SU-DHL-6 (cell line): ENCODE measurements around the gene PCCB.

ENCODE experiments used
- H2AFZ ChIP-seq: fragments of 200-600 bp; sonication (generic); 2 replicates; pipeline ENCODE4 v1.6.1; 2014; ENCODE audit warnings: low read depth, mild to moderate bottlenecking, moderate library complexity, mixed read lengths, antibody characterized with exemption, low read length; ENCODE audit not compliant: severe bottlenecking
- H3F3A ChIP-seq: fragments of 200-600 bp; shearing (Covaris generic); 2 replicates; pipeline ENCODE4 v1.6.0; 2016; ENCODE audit warnings: antibody characterized with exemption, mild to moderate bottlenecking; ENCODE audit not compliant: insufficient read depth
- H3K27ac ChIP-seq: fragments of 200-600 bp; sonication (generic); 2 replicates; pipeline ENCODE4 v1.5.1; 2016; ENCODE audit warnings: low read depth, mild to moderate bottlenecking, low read length, moderate library complexity, mixed read lengths
- H3K27me3 ChIP-seq: fragments of 200-600 bp; sonication (generic), shearing (Covaris generic); 2 replicates; pipeline ENCODE4 v1.6.0; 2014; ENCODE audit warnings: mild to moderate bottlenecking, low read length
- H3K36me3 ChIP-seq: fragments of 200-600 bp; sonication (generic); 2 replicates; pipeline ENCODE4 v1.6.1; 2014; ENCODE audit warnings: mild to moderate bottlenecking, low read length, mixed read lengths
- H3K4me2 ChIP-seq: fragments of 300-600, 200-600 bp; shearing (Covaris generic), sonication (generic); 2 replicates; pipeline ENCODE4 v1.6.0; 2014; ENCODE audit warnings: low read length, low read depth, mild to moderate bottlenecking; ENCODE audit not compliant: poor library complexity, severe bottlenecking
- H3K4me3 ChIP-seq: fragments of 200-600 bp; sonication (generic); 2 replicates; pipeline ENCODE4 v1.5.1; 2014; ENCODE audit warnings: antibody characterized with exemption, low read length, mild to moderate bottlenecking, mixed read lengths; ENCODE audit not compliant: insufficient read depth, poor library complexity, severe bottlenecking
- H3K79me2 ChIP-seq: fragments of 200-600 bp; sonication (generic); 2 replicates; pipeline ENCODE4 v1.6.1; 2014; ENCODE audit warnings: mild to moderate bottlenecking, low read length, moderate library complexity; ENCODE audit not compliant: insufficient read depth
- H3K9ac ChIP-seq: fragments of 200-600 bp; sonication (generic); 2 replicates; pipeline ENCODE4 v1.7.0; 2014; ENCODE audit warnings: mild to moderate bottlenecking, low read length
- H3K9me2 ChIP-seq: fragments of 200-600 bp; sonication (generic); replicated peaks from 2 replicates; pipeline ENCODE4 v1.6.1; 2014; ENCODE audit warnings: low read length; ENCODE audit not compliant: insufficient read depth
- H3K9me3 ChIP-seq: fragments of 200-600 bp; sonication (generic); 2 replicates; pipeline ENCODE4 v1.6.1; 2014; ENCODE audit warnings: low read length, mixed read lengths; ENCODE audit not compliant: insufficient read depth
- H4K20me1 ChIP-seq: fragments of 200-600 bp; sonication (generic); 2 replicates; pipeline ENCODE4 v1.6.1; 2014; ENCODE audit warnings: low read depth, mild to moderate bottlenecking, antibody characterized with exemption, low read length, moderate library complexity, mixed read lengths
- EZH2phosphoT487 ChIP-seq: fragments of 200-600 bp; sonication (generic), shearing (Covaris generic); conservative IDR thresholded peaks from 2 replicates; pipeline ENCODE4 v1.6.1; 2018; ENCODE audit warnings: mild to moderate bottlenecking, antibody characterized with exemption, low read length, moderate library complexity, mixed read lengths
- TF ChIP-seq, protein P1 (sequence below): fragments of 200-600 bp; sonication (generic); IDR thresholded peaks from one replicate; pipeline ENCODE4 v1.5.1; 2017; ENCODE audit warnings: antibody characterized with exemption, mild to moderate bottlenecking, low read length, moderate library complexity; ENCODE audit not compliant: insufficient read depth, poor library complexity, severe bottlenecking

Gene PCCB

DNA sequence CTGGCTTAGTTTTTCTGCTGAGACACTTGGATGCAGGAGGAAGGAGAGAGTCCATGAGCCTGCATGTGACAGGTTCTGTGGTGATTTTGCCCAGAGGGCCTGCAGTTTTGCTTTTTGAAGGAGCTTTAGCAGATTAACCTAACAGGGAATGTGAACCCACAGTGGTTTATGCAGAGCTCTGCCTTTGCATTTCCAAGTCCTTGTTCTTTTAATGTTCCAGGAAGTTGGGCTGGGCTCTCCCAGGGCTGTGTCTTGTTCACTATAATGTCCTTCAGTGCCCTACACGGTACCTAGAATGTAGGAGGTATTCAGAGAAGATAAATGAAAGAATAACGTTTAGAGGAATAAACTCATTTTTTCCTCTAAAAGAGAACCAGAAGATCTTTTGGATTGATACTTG lies 50.3 kb downstream of the PCCB start:
- Histone ChIP-seq H3K9ac (no peak overlapping the region), H3F3A (no peaks in the 10 kb centered on the region), H2AFZ (no peak overlapping the region), H3K4me3 (no peak overlapping the region), H4K20me1 (no peaks in the 10 kb centered on the region), H3K9me2 (no peaks in the 10 kb centered on the region), H3K36me3 (peaks cover 3% of the 10 kb centered on the region; the same call in 1 of the 2 replicates), H3K4me2 (no peak overlapping the region), H3K27me3 (no peaks in the 10 kb centered on the region), H3K9me3 (no peaks in the 10 kb centered on the region), H3K27ac (no peak overlapping the region), H3K79me2 (no peaks in the 10 kb centered on the region)
- no peak for TF ChIP-seq EZH2phosphoT487
- TF ChIP-seq, protein P1, sequence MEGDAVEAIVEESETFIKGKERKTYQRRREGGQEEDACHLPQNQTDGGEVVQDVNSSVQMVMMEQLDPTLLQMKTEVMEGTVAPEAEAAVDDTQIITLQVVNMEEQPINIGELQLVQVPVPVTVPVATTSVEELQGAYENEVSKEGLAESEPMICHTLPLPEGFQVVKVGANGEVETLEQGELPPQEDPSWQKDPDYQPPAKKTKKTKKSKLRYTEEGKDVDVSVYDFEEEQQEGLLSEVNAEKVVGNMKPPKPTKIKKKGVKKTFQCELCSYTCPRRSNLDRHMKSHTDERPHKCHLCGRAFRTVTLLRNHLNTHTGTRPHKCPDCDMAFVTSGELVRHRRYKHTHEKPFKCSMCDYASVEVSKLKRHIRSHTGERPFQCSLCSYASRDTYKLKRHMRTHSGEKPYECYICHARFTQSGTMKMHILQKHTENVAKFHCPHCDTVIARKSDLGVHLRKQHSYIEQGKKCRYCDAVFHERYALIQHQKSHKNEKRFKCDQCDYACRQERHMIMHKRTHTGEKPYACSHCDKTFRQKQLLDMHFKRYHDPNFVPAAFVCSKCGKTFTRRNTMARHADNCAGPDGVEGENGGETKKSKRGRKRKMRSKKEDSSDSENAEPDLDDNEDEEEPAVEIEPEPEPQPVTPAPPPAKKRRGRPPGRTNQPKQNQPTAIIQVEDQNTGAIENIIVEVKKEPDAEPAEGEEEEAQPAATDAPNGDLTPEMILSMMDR, result no peak

DNA sequence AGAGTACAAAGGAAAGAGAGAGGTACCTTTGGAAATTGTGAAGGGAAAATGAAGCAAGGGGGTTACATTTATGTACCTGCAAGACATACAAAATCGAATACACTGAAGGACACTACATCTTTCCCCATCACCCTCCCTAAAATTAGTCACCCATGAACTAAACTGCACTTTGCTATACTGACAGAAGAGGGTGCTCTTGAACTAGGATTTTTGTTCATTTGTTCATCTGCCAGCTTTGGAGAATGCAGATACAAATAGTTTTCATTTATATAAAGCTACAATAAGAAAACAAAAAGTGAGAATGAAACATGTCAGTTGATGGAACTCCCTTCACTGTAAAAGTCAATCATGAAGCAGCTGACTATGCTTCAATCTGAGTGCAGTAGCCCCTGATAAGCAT lies 55.7 kb downstream of the PCCB start:
- Histone ChIP-seq H3K9ac (no peak overlapping the region), H3K27me3 (no peaks in the 10 kb centered on the region), H3K9me3 (no peaks in the 10 kb centered on the region), H3K27ac (no peak overlapping the region), H3K4me3 (no peak overlapping the region), H3K9me2 (no peaks in the 10 kb centered on the region), H3K4me2 (no peak overlapping the region), H3K79me2 (no peaks in the 10 kb centered on the region), H3F3A (no peaks in the 10 kb centered on the region), H4K20me1 (no peaks in the 10 kb centered on the region), H3K36me3 (no peaks in the 10 kb centered on the region), H2AFZ (no peak overlapping the region)
- TF ChIP-seq, protein P1, result peak; percentile 49
- no peak for TF ChIP-seq EZH2phosphoT487

DNA sequence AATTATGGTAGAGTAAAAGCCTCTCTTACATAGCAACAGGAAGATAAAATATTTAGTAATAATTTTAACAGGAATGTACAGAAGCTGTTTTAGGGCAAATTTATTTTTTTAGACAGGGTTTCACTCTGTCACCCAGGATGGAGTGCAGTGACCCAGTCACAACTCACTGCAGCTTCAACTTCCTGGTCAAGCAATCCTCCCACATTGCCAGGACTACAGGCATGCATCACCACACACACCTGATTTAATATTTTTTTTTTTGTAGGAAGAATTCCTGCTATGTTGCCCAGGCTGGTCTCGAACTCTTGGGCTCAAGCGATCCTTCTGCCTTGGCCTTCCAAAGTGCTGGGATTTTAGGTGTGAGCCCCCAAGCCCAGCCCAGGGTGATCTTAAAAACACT lies 61.1 kb downstream of the PCCB start:
- Histone ChIP-seq H3K27me3 (no peaks in the 10 kb centered on the region), H2AFZ (no peak overlapping the region), H3K79me2 (no peaks in the 10 kb centered on the region), H3K36me3 (no peaks in the 10 kb centered on the region), H3K4me3 (no peak overlapping the region), H4K20me1 (no peaks in the 10 kb centered on the region), H3K4me2 (no peak overlapping the region), H3K27ac (no peak overlapping the region), H3K9me3 (no peaks in the 10 kb centered on the region), H3K9me2 (no peaks in the 10 kb centered on the region), H3K9ac (no peak overlapping the region), H3F3A (no peaks in the 10 kb centered on the region)
- TF ChIP-seq EZH2phosphoT487, result no peak
- TF ChIP-seq, protein P1, result no peak
